HCT116 (cell line): ENCODE measurements around the gene CEP55. TPM values are rescaled to one million over a fixed set of nuclear protein-coding genes. Genes with fewer than 3 reads are reported as not detected.

Source experiments
- ATAC-seq: fragments of 200-7000 bp; cut with Tn5 transposase; 2 replicates; pipeline ENCODE4 v1.9.1; 2020; ENCODE audit warnings: mild to moderate bottlenecking, moderate library complexity
- BruUV-seq: library from RNA; stranded (reverse); fragments of 400-500 nt; replicated peaks from 2 replicates; lab custom pipeline; 2021; lab: Mats Ljungman, UMichigan
- CTCF ChIA-PET: fragments of 300-600 bp; sonication (Branson Sonifier 250); formaldehyde crosslinking; loops from one replicate; lab custom pipeline; 2021; ENCODE audit warnings: antibody characterized with exemption; lab: Charles Lee
- POLR2A ChIA-PET: fragments of 300-600, 350-600 bp; sonication (Branson Sonifier 250); formaldehyde crosslinking; loops from one replicate; lab custom pipeline; 2021; ENCODE audit warnings: antibody characterized with exemption; lab: Charles Lee
- RAD21 ChIA-PET, 2 experiments: fragments of 300-600 bp; sonication (Branson Sonifier 250); formaldehyde crosslinking; loops; one replicate each; lab custom pipeline; 2023; ENCODE audit warnings: low total read pairs in 2 of 2; ENCODE audit not compliant: uncharacterized antibody in 2 of 2, unreplicated experiment in 2 of 2, low non-redundant PET in 1 of 2; lab: Charles Lee
- DNase-seq: peaks from one replicate; pipeline ENCODE4 v3.0.0-alpha.2; 2010; ENCODE audit warnings: low read depth, low spot score
- H2AFZ ChIP-seq: fragments of 200-600 bp; shearing (Covaris generic), sonication (generic); 2 replicates; pipeline ENCODE4 v1.6.1; 2017; ENCODE audit warnings: low read depth, mixed run types, mixed read lengths, antibody characterized with exemption, low read length; ENCODE audit not compliant: poor library complexity, severe bottlenecking
- H3K27ac ChIP-seq: 2 replicates; pipeline ENCODE4 v1.5.1; 2012; ENCODE audit warnings: low read depth, low read length
- H3K27me3 ChIP-seq: fragments of 200-600 bp; sonication (generic); 2 replicates; pipeline ENCODE4 v1.6.1; 2016; ENCODE audit warnings: mixed run types, low read length, mixed read lengths; ENCODE audit not compliant: insufficient read depth
- H3K36me3 ChIP-seq, 2 experiments: fragments of 200-500 bp in 1 of 2; fragments of 200-600 bp in 1 of 2; sonication (Bioruptor generic) in 1 of 2; sonication (generic) in 1 of 2; 2 replicates each; pipeline versions ENCODE4 v1.5.1 to v1.6.1; 2014 to 2016; ENCODE audit warnings: low read length in 2 of 2, inconsistent platforms in 1 of 2, mixed read lengths in 1 of 2, mixed run types in 1 of 2; ENCODE audit not compliant: insufficient read depth in 2 of 2, control insufficient read depth in 1 of 2
- H3K4me1 ChIP-seq, 2 experiments: fragments of 200-600 bp in 1 of 2; sonication (generic) in 1 of 2; 2 replicates each; pipeline versions ENCODE4 v1.5.1 to v1.6.1; 2012 to 2017; ENCODE audit warnings: low read length in 2 of 2, inconsistent platforms in 1 of 2, mild to moderate bottlenecking in 1 of 2, mixed read lengths in 1 of 2, mixed run types in 1 of 2, moderate library complexity in 1 of 2; ENCODE audit not compliant: insufficient read depth in 2 of 2, control insufficient read depth in 1 of 2
- H3K4me2 ChIP-seq: fragments of 200-600 bp; sonication (generic); 2 replicates; pipeline ENCODE4 v1.6.1; 2017; ENCODE audit warnings: mixed run types, low read length, mixed read lengths
- H3K4me3 ChIP-seq, 2 experiments: fragments of 200-600 bp in 1 of 2; sonication (generic) in 1 of 2; replicated peaks in 1 of 2; 2 replicates each; pipeline ENCODE4 v1.5.1; 2011 to 2016; ENCODE audit warnings: low read length in 2 of 2, control low read depth in 1 of 2, low read depth in 1 of 2, mild to moderate bottlenecking in 1 of 2, mixed read lengths in 1 of 2, mixed run types in 1 of 2
- H3K79me2 ChIP-seq: fragments of 200-600 bp; sonication (generic); 2 replicates; pipeline ENCODE4 v1.6.1; 2017; ENCODE audit warnings: mild to moderate bottlenecking, mixed run types, low read length, moderate library complexity, mixed read lengths; ENCODE audit not compliant: insufficient read depth
- H3K9ac ChIP-seq: fragments of 200-600 bp; sonication (generic); 2 replicates; pipeline ENCODE4 v1.6.1; 2016; ENCODE audit warnings: low read length, mixed read lengths
- H3K9me2 ChIP-seq: fragments of 200-600 bp; sonication (generic), shearing (Covaris generic); 2 replicates; pipeline ENCODE4 v1.6.1; 2017; ENCODE audit warnings: mixed run types, mild to moderate bottlenecking, moderate library complexity; ENCODE audit not compliant: insufficient read depth
- H3K9me3 ChIP-seq, 2 experiments: fragments of 200-500 bp in 1 of 2; fragments of 200-600 bp in 1 of 2; sonication (Bioruptor generic) in 1 of 2; sonication (generic) in 1 of 2; 2 replicates each; pipeline ENCODE4 v1.6.1; 2014 to 2017; ENCODE audit warnings: low read length in 2 of 2, mixed read lengths in 2 of 2, inconsistent platforms in 1 of 2, low read depth in 1 of 2, mild to moderate bottlenecking in 1 of 2, mixed run types in 1 of 2, moderate library complexity in 1 of 2; ENCODE audit not compliant: control insufficient read depth in 1 of 2, insufficient read depth in 1 of 2
- H4K20me1 ChIP-seq: fragments of 200-600 bp; sonication (generic), shearing (Covaris generic); 2 replicates; pipeline ENCODE4 v1.6.1; 2017; ENCODE audit warnings: mixed run types, mild to moderate bottlenecking, moderate library complexity; ENCODE audit not compliant: insufficient read depth
- CEBPB ChIP-seq: IDR thresholded peaks from 2 replicates; pipeline ENCODE4 v1.6.1; 2012; ENCODE audit warnings: low read depth
- EGR1 ChIP-seq: IDR thresholded peaks from 2 replicates; pipeline ENCODE4 v1.6.1; 2012; ENCODE audit warnings: low read depth
- EZH2phosphoT487 ChIP-seq: fragments of 200-600 bp; IDR thresholded peaks from 2 replicates; pipeline ENCODE4 v1.6.1; 2018; ENCODE audit warnings: antibody characterized with exemption, borderline replicate concordance
- JUND ChIP-seq: IDR thresholded peaks from 2 replicates; pipeline ENCODE4 v1.6.1; 2012
- POLR2A ChIP-seq: IDR thresholded peaks from 2 replicates; pipeline ENCODE4 v1.7.0; 2011; ENCODE audit warnings: borderline replicate concordance; ENCODE audit not compliant: insufficient read depth, insufficient read length; ENCODE audit errors: extremely low read depth
- RAD21 ChIP-seq: IDR thresholded peaks from 2 replicates; pipeline ENCODE4 v1.6.1; 2012; ENCODE audit warnings: low read depth, mild to moderate bottlenecking
- YY1 ChIP-seq: IDR thresholded peaks from 2 replicates; pipeline ENCODE4 v1.6.1; 2011; ENCODE audit warnings: low read length, low read depth, moderate library complexity, mild to moderate bottlenecking; ENCODE audit not compliant: insufficient replicate concordance; ENCODE audit errors: extremely low read depth
- intact Hi-C: fragments of 100-400 bp; cut with micrococcal nuclease; formaldehyde crosslinking; loops from 2 replicates; pipeline ENCODE4 v1.10.0; 2022
- total RNA-seq: library from RNA; stranded (reverse); gene quantifications from one replicate; pipeline ENCODE4 v1.2.1, GENCODE V29; 2021; ENCODE audit not compliant: unreplicated experiment
- TF ChIP-seq, protein P1 (sequence below): IDR thresholded peaks from 2 replicates; pipeline ENCODE4 v1.6.1; 2012
- TF ChIP-seq, protein P2 (sequence below), 3 experiments: fragments of 200-600 bp in 1 of 3; sonication (generic) in 1 of 3; IDR thresholded peaks in 2 of 3; conservative IDR thresholded peaks in 1 of 3; 2 replicates each; pipeline ENCODE4 v1.5.1; 2012 to 2017; ENCODE audit warnings: low read depth in 2 of 3, low read length in 2 of 3, antibody characterized with exemption in 1 of 3, borderline replicate concordance in 1 of 3, control low read depth in 1 of 3, mild to moderate bottlenecking in 1 of 3, mixed read lengths in 1 of 3, mixed run types in 1 of 3, moderate library complexity in 1 of 3; ENCODE audit not compliant: insufficient read depth in 1 of 3
- TF ChIP-seq, protein P3 (sequence below): IDR thresholded peaks from 2 replicates; pipeline ENCODE4 v1.6.1; 2012; ENCODE audit warnings: low read depth

Gene CEP55
- total RNA-seq, 1 experiment from 2014 or later = 63.7 TPM

DNA sequence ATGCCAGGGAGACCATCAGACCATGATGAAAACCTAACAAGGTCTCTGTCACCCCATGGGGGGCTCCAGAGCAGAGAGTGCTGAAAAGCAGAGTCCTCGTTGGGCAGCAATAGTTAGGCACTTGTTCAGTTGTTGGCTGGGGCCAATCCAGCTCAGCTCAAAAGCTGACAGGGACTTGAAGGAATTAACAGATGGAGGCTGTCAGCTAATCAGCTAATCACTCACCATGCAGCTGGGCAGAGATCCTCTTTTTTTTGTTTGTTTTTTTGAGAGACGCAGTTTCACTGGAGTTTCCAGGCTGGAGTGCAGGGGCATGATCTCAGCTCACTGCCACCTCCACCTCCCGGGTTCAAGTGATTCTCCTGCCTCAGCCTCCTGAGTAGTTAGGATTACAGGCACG lies 18.1 kb downstream of the CEP55 start:
- Histone ChIP-seq H4K20me1 (no peaks in the 10 kb centered on the region), H3K9me3 (no peaks in the 10 kb centered on the region), H3K4me2 (no peak overlapping the region), H3K79me2 (no peaks in the 10 kb centered on the region), H3K27ac (no peak overlapping the region)
- TF ChIP-seq, protein P1, sequence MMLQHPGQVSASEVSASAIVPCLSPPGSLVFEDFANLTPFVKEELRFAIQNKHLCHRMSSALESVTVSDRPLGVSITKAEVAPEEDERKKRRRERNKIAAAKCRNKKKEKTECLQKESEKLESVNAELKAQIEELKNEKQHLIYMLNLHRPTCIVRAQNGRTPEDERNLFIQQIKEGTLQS = no peak
- no peak for TF ChIP-seq RAD21
- no peak for TF ChIP-seq EZH2phosphoT487
- no peak for TF ChIP-seq POLR2A
- TF ChIP-seq, protein P2, sequence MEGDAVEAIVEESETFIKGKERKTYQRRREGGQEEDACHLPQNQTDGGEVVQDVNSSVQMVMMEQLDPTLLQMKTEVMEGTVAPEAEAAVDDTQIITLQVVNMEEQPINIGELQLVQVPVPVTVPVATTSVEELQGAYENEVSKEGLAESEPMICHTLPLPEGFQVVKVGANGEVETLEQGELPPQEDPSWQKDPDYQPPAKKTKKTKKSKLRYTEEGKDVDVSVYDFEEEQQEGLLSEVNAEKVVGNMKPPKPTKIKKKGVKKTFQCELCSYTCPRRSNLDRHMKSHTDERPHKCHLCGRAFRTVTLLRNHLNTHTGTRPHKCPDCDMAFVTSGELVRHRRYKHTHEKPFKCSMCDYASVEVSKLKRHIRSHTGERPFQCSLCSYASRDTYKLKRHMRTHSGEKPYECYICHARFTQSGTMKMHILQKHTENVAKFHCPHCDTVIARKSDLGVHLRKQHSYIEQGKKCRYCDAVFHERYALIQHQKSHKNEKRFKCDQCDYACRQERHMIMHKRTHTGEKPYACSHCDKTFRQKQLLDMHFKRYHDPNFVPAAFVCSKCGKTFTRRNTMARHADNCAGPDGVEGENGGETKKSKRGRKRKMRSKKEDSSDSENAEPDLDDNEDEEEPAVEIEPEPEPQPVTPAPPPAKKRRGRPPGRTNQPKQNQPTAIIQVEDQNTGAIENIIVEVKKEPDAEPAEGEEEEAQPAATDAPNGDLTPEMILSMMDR (IDR thresholded peaks at IDR 0.05 in 2 of 3, conservative IDR thresholded peaks at IDR 0.05 in 1 of 3; ENCODE audit: borderline replicate concordance in 1 of 3, insufficient read depth in 1 of 3, low read depth in 2 of 3, low read length in 2 of 3) = no peak
- no peak for TF ChIP-seq EGR1
- no peak for TF ChIP-seq JUND
- TF ChIP-seq YY1 = no peak
- TF ChIP-seq CEBPB = no peak
- TF ChIP-seq, protein P3, sequence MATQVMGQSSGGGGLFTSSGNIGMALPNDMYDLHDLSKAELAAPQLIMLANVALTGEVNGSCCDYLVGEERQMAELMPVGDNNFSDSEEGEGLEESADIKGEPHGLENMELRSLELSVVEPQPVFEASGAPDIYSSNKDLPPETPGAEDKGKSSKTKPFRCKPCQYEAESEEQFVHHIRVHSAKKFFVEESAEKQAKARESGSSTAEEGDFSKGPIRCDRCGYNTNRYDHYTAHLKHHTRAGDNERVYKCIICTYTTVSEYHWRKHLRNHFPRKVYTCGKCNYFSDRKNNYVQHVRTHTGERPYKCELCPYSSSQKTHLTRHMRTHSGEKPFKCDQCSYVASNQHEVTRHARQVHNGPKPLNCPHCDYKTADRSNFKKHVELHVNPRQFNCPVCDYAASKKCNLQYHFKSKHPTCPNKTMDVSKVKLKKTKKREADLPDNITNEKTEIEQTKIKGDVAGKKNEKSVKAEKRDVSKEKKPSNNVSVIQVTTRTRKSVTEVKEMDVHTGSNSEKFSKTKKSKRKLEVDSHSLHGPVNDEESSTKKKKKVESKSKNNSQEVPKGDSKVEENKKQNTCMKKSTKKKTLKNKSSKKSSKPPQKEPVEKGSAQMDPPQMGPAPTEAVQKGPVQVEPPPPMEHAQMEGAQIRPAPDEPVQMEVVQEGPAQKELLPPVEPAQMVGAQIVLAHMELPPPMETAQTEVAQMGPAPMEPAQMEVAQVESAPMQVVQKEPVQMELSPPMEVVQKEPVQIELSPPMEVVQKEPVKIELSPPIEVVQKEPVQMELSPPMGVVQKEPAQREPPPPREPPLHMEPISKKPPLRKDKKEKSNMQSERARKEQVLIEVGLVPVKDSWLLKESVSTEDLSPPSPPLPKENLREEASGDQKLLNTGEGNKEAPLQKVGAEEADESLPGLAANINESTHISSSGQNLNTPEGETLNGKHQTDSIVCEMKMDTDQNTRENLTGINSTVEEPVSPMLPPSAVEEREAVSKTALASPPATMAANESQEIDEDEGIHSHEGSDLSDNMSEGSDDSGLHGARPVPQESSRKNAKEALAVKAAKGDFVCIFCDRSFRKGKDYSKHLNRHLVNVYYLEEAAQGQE = no peak
- TF ChIP-seq, all 23 proteins: peak for 0
- Histone ChIP-seq H3K4me1 (no peaks in the 10 kb centered on the region), H3K9ac (no peak overlapping the region), H3K27me3 (no peaks in the 10 kb centered on the region), H3K9me2 (no peaks in the 10 kb centered on the region), H3K36me3 (peaks cover 43 to 57% of the 10 kb centered on the region in 2 experiments), H2AFZ (no peak overlapping the region), H3K4me3 (no peak overlapping the region)
- DNase-seq (no peak), ATAC-seq (no peak)
- RAD21 ChIA-PET = no interaction called here
- POLR2A ChIA-PET = no interaction called here
- intact Hi-C loops = loop anchor here (10.0 kb wide), 1 partner anchor 990 kb away; no protein-coding TSS in a partner anchor
- CTCF ChIA-PET = interaction anchor here (1.5 kb wide), 1 partner anchor 32 kb away, joined by 3 read pairs; the partner anchor contains the start of gene MYOF
- no TSS peak for BruUV-seq
